H7 (cell line): ENCODE data around the gene BLOC1S6. TPM values are rescaled to one million over a fixed set of nuclear protein-coding genes. Genes with fewer than 3 reads are reported as not detected.
A peak's percentile ranks its signal among the peaks of the same experiment; 100 is the strongest.

Experiments used
- DNase-seq: peaks from one replicate; pipeline ENCODE4 v3.0.0; 2012
- H3K27me3 ChIP-seq: 2 replicates; pipeline ENCODE4 v1.6.0; 2011; ENCODE audit warnings: mild to moderate bottlenecking, low read length; ENCODE audit not compliant: control insufficient read depth, insufficient read depth
- H3K36me3 ChIP-seq: replicated peaks from 2 replicates; pipeline ENCODE4 v1.5.1; 2011; ENCODE audit warnings: low read length; ENCODE audit not compliant: control insufficient read depth, insufficient read depth
- H3K4me3 ChIP-seq: 2 replicates; pipeline ENCODE4 v1.5.1; 2011; ENCODE audit warnings: low read depth, mild to moderate bottlenecking, control low read depth, low read length, moderate library complexity; ENCODE audit not compliant: insufficient read depth
- total RNA-seq: library from RNA; depleted of rRNA; stranded (reverse); fragments of >200 nt; shearing (Covaris generic); gene quantifications from 2 replicates; pipeline ENCODE4 v1.2.3, GENCODE V29; 2014; rRNA removed

The BLOC1S6 gene
- 34.8 and 40.1 TPM in 2 replicates for total RNA-seq

- H3K4me3 ChIP-seq: peak within 1 kb of the TSS; percentile 79
- DNase-seq: peak; percentile 84
- H3K27me3 ChIP-seq: no peaks in the 10 kb centered on the region
These were observed at the start of gene BLOC1S6 for GRCh38 chr15:45587095-45587862. Gene BLOC1S6, plus strand, starts transcription at chr15:45587379. Its CDS starts 65 bp downstream, at chr15:45587444.

DNA sequence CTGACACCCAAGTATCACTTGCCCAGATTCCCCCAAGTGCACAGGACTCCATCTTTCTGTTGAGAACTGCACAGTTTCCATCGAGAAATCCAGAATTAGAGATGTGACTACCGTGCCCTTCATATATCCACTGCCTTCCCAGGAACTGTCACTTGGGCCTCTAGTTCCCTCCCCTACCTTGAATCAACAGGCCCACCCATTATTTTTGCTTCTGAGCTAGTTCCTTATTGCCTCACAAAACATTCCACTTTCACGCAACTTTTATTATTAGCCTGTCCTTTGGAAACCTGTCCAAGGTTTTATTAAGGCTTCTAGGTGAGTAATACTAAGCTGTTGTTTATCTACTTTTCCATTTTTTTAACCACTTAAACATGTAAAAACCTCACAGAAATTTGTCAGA lies 47.5 kb upstream of the BLOC1S6 start:
- no peaks in the 10 kb centered on the region for H3K27me3 ChIP-seq
- DNase-seq: no peak
- no peak overlapping the region for H3K4me3 ChIP-seq
- H3K36me3 ChIP-seq: no peaks in the 10 kb centered on the region

More at GRCh38 chr15:45587095-45587862, at the start of gene BLOC1S6:
- H3K36me3 ChIP-seq: no peaks in the 10 kb centered on the region

DNA sequence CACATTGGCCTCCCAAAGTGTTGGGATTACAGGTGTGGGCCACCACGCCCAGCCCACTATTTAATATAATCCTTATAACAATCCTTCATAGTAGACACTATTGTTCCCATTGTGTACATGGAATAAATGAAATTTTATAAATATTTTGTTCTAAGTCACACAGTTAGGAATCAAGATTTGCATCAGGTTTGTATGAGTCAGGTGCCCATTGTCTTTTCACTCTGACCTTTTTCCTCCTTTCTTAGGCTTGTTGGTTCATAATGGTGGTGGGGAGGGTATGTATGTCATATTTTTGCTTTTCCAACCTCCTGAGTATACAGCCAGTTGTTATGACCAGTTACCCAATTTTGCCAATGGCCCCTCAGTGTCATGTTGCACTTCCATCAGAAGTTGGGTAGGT lies 46.6 kb upstream of the BLOC1S6 start:
- H3K4me3 ChIP-seq: no peak overlapping the region
- H3K27me3 ChIP-seq: no peaks in the 10 kb centered on the region
- no peak for DNase-seq
- no peaks in the 10 kb centered on the region for H3K36me3 ChIP-seq

- no peak for DNase-seq
- Histone ChIP-seq H3K27me3 (no peaks in the 10 kb centered on the region; the same call in 1 of the 2 replicates), H3K36me3 (no peaks in the 10 kb centered on the region), H3K4me3 (no peak overlapping the region)
These were observed 44.1 kb upstream of the BLOC1S6 start for GRCh38 chr15:45543051-45543450.

DNA sequence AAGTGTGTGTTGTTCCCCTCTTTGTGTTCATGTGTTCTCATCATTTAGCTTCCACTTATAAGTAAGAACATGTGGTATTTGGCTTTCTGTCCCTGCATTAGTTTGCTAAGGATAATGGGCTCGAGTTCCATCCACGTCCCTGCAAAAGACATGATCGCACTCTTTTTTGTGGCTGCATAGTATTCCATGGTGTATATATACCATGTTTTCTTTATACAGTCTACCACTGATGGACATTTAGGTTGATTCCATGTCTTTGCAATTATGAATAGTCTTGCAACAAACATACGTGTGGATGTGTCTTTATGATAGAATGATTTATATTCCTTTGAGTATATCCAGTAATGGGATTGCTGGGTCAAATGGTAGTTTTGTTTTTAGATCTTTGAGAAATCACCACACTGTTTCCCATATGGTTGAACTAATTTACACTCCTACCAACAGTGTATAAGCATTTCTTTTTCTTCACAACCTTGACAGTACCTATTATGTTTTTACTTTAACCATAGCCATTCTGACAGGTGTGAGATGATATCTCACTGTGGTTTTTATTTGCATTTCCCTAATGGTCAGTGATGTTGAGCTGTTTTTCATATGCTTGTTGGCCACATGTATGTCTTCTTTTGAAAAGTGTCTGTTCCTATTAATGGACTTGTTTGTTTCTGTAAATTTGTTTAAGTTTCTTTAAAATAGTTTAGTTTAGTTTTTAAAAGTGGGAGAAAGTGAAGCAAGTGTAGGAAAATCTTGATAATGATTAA lies 42.7 kb upstream of the BLOC1S6 start:
- H3K4me3 ChIP-seq: no peak overlapping the region
- H3K36me3 ChIP-seq: no peaks in the 10 kb centered on the region
- no peak for DNase-seq
- H3K27me3 ChIP-seq: no peaks in the 10 kb centered on the region; the same call in 1 of the 2 replicates

GRCh38 chr15:45546789-45547188 lies 40.4 kb upstream of the BLOC1S6 start:
- Histone ChIP-seq H3K36me3 (no peaks in the 10 kb centered on the region), H3K4me3 (no peak overlapping the region), H3K27me3 (no peaks in the 10 kb centered on the region; the same call in 1 of the 2 replicates)
- DNase-seq: no peak

- no peak for DNase-seq
- no peaks in the 10 kb centered on the region; the same call in 1 of the 2 replicates for H3K27me3 ChIP-seq
- H3K36me3 ChIP-seq: no peaks in the 10 kb centered on the region
- no peak overlapping the region for H3K4me3 ChIP-seq
These were observed 38.2 kb upstream of the BLOC1S6 start for GRCh38 chr15:45548753-45549520.

DNA sequence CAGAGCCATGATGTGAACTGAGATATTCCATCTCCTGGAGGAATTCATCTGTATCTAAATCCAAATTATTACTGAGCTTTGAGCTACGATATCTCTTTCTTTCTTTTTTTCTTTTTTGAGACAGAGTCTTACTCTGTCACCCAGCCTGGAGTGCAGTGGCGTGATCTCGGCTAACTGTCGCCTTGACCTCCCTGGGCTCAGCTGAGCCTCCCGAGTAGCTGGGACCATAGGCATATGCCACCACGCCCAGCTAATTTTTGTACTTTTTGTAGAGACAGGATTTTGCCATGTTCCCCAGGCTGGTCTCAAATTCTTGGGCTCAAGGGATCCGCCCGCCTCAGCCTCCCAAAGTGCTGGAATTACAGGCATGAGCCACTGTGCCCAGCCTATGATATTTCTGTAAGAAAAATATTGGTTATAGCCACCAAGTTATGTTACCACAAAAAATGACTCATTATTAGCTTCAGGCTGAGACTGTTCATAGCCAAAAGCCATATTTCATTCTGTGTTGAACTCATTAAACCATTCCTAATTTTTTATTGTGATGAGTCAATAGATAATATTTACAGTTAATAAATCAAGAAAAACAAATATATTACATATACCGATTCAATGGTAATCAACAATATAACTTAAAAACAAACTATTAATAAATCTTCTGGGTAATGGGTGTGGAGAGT lies 37.5 kb upstream of the BLOC1S6 start:
- DNase-seq: no peak
- Histone ChIP-seq H3K27me3 (no peaks in the 10 kb centered on the region; the same call in 1 of the 2 replicates), H3K4me3 (no peak overlapping the region), H3K36me3 (no peaks in the 10 kb centered on the region)

- Histone ChIP-seq H3K27me3 (no peaks in the 10 kb centered on the region; the same call in 1 of the 2 replicates), H3K36me3 (no peaks in the 10 kb centered on the region), H3K4me3 (no peak overlapping the region)
- no peak for DNase-seq
These were observed 36.7 kb upstream of the BLOC1S6 start for GRCh38 chr15:45550436-45550835.

DNA sequence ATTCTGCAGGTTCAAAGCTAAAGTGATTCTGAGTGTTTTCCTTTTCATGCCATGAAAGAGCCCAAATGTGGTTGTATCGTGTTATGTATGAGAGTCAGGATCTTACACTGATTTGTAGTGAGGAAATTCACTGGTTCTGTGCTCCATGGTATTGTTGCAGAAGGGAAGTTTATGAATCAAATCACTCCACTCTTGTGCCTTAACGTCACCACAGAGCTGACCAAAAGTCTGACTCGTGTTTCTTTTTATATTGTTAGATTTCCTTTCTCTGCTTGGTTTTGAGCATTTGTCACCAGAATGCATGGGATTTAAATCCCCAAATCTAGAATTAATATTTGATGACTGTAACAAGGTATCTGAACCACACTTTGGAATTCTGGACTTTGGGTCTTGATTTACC lies 35.5 kb upstream of the BLOC1S6 start:
- Histone ChIP-seq H3K36me3 (no peaks in the 10 kb centered on the region), H3K27me3 (no peaks in the 10 kb centered on the region; the same call in 1 of the 2 replicates), H3K4me3 (no peak overlapping the region)
- DNase-seq: no peak

DNA sequence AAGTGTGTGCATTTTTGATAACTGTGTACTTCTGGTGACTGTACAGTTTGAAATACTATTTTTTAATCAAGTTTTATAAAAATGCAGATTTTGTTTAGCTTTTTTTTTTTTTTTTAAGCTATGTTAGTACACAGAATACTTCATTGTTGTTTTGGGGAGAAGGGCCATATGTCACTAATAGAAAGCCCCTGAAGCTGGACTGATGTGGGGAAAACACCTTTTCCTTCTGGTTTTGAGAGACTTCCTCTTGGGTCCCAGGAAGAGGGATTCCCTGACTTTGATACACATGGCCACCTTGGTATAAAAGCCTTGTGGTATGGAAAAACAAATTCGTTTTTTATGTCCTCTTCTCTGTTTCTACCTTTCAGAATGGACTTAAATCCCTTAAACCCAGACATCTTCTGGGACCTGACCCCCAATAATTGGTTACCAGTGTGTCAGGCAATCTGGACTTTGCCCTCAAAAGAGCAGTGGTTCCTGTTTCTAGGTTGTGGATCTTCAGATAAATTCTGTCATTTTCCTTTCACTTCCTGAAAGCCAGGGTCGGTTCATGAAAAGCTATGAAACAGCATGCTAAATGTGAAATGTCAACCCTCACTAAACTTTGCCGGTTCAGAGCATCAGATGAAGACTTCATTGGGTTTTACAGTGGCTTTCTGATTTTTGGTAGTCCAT lies 31.1 kb upstream of the BLOC1S6 start:
- no peak for DNase-seq
- Histone ChIP-seq H3K36me3 (no peaks in the 10 kb centered on the region), H3K4me3 (no peak overlapping the region), H3K27me3 (peaks cover 1% of the 10 kb centered on the region; the same call in 1 of the 2 replicates)

- no peak for DNase-seq
- H3K4me3 ChIP-seq: no peak overlapping the region
- H3K27me3 ChIP-seq: peaks cover 3% of the 10 kb centered on the region
- no peaks in the 10 kb centered on the region for H3K36me3 ChIP-seq
These were observed 14.6 kb upstream of the BLOC1S6 start for GRCh38 chr15:45572617-45573016.

DNA sequence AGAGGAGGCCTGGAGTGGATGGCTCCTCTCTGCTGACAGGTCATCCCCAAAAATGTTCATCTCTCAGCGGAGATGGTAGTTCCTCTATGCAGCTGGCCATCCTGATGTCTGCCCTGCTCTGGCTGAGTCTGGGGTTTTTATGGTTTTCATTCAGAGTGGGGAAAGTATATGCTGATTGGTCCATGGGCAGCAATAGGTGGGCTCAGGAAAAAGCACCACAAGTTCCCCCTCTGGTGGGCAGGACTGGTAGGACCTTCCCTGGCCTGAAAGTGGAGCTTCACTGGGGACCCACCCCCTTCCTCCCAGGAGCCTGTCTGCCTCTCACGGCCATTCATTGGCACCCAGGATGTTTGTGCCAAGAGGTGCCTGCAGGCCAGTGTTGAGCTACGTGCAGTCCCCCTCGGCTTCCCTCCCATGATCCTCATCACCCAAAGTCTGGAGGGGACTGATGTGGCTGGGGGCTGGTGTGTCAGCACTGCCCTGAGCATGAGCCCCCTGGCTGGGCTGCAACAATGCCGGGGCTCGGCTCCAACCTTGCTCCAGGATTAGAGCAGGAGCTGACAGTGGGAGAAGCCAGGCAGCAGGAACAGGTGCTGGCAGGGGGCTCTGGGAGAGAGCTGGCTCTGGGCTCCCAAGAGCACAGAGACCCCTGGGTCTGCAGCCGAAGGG lies 13.1 kb upstream of the BLOC1S6 start:
- H3K36me3 ChIP-seq: no peaks in the 10 kb centered on the region
- peak; percentile 78 for DNase-seq
- H3K27me3 ChIP-seq: peaks cover 3% of the 10 kb centered on the region
- H3K4me3 ChIP-seq: no peak overlapping the region
